HG02642 (cell line): Measurements from ENCODE around the gene DIP2A.
"Not testable (repeated sequence)": the region's sequence is repeated elsewhere in the genome, so short reads cannot be mapped to it uniquely, and the experiment has no call there.

Experiments used
- ATAC-seq: cut with Tn5 transposase; IDR thresholded peaks from one replicate; pipeline ENCODE4 v1.9.1; 2021; ENCODE audit warnings: mild to moderate bottlenecking; ENCODE audit not compliant: unreplicated experiment, poor library complexity

DIP2A gene

GRCh38 chr21:46569081-46569480 is 110.4 kb downstream of the DIP2A start:
- ATAC-seq = no peak

GRCh38 chr21:46570119-46570518 is 111.4 kb downstream of the DIP2A start:
- ATAC-seq = no peak

- no peak for ATAC-seq
These were observed 111.9 kb downstream of the DIP2A start for GRCh38 chr21:46570631-46571030.

GRCh38 chr21:46572850-46573249 is 114.2 kb downstream of the DIP2A start:
- no peak for ATAC-seq

GRCh38 chr21:46577786-46578185 is 119.1 kb downstream of the DIP2A start:
- not testable (repeated sequence) for ATAC-seq

DNA sequence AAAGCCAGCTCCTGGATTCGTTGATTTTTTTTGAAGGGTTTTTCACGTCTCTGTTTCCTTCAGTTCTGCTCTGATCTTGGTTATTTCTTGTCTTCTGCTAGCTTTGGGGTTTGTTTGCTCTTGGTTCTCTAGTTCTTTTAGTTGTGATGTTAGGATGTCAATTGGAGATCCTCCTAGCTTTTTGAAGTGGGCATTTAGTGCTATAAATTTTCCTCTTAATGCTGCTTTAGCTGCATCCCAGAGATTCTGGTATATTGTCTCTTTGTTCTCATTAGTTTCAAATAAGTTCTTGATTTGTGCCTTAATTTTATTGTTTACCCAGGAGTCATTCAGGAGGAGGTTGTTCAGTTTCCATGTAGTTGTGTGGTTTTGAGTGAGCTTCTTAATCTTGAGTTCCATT is 120.7 kb downstream of the DIP2A start:
- ATAC-seq = not testable (repeated sequence)

- no peak for ATAC-seq
These were observed 123.2 kb downstream of the DIP2A start for GRCh38 chr21:46581780-46582307.

DNA sequence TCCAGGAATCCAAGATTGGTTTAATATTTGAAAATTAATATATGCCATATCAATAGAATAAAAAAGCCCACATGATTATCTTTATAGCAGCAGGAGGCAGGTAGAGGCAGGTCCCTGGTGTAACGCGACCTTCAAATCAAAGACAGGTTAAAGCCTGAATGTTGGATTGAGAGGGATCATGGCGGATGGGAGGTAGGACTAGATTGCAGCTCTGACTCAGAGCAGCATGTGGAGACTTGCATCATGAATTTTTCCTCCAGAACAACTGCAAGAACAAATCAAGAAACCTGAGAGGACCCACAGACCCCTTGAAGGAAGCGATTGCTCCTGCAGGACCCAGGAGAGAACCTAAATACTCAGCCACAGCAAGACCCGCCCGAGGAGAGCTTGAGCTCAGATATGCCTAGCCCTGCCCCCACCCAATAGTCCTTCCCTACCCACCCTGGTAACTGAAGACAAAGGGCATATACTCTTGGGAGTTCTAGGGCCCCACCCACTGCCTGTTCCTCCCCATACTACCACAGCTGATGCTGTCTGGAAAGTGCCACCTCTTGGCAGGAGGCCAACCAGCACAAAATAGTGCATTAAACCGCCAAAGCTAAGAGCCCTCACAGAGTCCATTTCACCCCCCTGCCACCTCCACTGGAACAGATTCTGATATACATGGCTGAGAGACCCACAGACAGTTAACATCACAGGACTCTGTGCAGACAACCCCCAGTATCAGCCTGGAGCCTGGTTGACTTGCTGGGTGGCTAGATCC is 126.7 kb downstream of the DIP2A start:
- ATAC-seq = no peak

DNA sequence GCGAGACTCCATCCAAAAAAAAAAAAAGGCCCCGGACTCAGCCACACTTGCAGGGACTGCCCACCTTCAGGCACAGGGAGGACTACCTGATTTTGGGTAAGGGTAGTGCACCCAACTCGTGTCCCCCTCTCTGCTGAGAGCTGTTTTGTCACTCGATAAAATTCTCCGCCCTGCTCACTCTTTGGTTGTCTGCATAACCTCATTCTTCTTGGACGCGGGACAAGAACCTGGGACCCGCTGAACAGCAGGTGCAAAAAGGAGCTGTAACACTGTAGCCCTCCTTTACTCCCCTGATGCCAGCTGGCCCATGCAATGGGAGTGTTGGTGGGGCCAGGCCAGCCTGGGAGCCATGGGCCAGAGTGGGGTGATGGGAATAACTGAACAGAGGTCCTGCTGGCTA is 135.6 kb downstream of the DIP2A start:
- ATAC-seq = no peak

DNA sequence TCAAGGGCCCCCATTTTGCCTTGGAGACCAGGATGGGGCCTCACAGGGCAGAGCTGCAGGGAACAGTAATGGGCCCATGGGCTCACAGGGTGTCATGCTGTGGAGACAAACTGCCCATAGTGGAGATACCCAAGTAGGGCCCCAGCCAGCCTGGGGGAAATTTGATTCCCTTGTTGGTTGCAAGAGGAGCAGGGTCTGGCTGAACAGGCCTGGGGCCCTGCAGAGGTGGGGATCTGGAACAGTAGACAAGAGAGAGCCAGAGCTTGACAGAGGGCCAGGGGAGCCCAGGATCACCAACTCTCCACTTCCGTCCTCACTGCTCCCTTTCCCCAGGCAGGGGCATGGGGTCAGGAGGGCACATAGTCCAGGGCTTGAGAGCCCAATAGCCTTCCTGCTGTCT is 137.5 kb downstream of the DIP2A start:
- no peak for ATAC-seq

GRCh38 chr21:46597031-46597430 is 138.3 kb downstream of the DIP2A start:
- no peak for ATAC-seq

GRCh38 chr21:46597896-46598343 is 139.2 kb downstream of the DIP2A start:
- ATAC-seq = no peak

- ATAC-seq = no peak
These were observed 140.2 kb downstream of the DIP2A start for GRCh38 chr21:46598581-46599572.

- no peak for ATAC-seq
These were observed 141.6 kb downstream of the DIP2A start for GRCh38 chr21:46600305-46600704.

DNA sequence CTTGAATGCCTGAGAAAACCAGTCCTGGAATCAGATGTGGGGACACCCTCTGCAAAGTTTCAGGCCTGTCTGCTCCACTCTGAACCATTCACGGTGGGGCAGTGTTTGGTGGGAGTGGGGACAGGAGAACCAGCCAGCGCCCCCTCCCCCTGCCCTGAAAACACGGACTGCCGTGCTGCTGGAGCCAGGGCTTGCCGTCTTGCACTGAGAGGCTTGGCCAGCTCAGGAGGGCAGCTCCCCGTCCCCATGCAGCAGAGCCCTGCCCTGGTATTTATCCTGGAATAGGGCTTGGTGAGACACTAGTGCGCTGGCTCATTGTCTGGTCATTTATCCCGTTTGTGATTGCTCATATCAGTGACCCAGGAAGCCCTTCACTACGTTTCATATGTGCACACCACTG is 142.3 kb downstream of the DIP2A start:
- no peak for ATAC-seq

GRCh38 chr21:46603228-46603627 is 144.5 kb downstream of the DIP2A start:
- ATAC-seq = no peak

DNA sequence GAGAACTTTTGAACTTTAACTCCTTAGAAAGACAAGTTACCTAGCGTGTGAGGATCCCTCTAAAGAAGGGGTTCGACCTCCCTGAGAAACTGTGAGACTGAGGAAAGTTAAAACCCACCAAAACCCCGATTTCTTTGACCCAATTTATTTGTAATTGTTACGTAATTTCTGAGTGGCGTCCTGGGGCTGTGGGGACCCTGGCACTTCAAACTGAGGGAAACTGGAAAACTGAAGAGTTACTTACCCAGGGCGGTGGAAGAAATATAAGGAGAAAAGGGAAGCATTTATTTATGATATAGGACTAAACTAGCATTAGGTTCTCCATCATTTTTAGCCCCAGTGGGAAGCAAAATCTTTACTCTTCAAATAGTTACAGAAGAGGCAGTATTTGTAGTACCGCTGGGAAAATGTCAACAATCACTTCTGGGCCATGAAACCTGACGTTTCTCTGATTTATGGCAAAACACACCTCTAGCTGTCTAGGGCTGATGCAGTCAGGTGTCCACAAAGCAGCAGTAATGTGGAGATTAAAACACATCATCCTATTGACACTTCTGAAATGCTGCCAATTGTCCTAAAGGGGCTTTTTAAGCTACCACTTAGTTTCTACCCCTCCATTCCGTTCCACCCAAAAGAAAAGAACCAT is 145.8 kb downstream of the DIP2A start:
- no peak for ATAC-seq

- no peak for ATAC-seq
These were observed 146.5 kb downstream of the DIP2A start, which contains the start of gene S100B for GRCh38 chr21:46604975-46605766. Gene S100B (minus strand): TSS chr21:46605082. CDS start chr21:46602415, 2,667 bp downstream.

- peak; percentile 72 for ATAC-seq
These were observed 147.2 kb downstream of the DIP2A start for GRCh38 chr21:46605767-46606426.
